ENCODE data around the gene E2F4.

The E2F4 gene

GRCh38 chr16:67209565-67209964 lies 17.6 kb downstream of the E2F4 start:
- Histone ChIP-seq H3K36me3 (replicated peaks) (no peaks in the 10 kb centered on the region), H3K27me3 (replicated peaks) (no peaks in the 10 kb centered on the region), H3K4me3 (ENCODE audit: low read depth, low read length) (no peak overlapping the region), H3K27ac (no peak overlapping the region)
- no peak for TF ChIP-seq CTCF (IDR thresholded peaks at IDR 0.05; ENCODE audit: low read depth, low read length, missing control alignments)
- in situ Hi-C loops (cut with HindIII; ENCODE audit: low pct_ligation_motif_present, low sequenced_read_pairs): no loop called here
- DNase-seq: no peak

DNA sequence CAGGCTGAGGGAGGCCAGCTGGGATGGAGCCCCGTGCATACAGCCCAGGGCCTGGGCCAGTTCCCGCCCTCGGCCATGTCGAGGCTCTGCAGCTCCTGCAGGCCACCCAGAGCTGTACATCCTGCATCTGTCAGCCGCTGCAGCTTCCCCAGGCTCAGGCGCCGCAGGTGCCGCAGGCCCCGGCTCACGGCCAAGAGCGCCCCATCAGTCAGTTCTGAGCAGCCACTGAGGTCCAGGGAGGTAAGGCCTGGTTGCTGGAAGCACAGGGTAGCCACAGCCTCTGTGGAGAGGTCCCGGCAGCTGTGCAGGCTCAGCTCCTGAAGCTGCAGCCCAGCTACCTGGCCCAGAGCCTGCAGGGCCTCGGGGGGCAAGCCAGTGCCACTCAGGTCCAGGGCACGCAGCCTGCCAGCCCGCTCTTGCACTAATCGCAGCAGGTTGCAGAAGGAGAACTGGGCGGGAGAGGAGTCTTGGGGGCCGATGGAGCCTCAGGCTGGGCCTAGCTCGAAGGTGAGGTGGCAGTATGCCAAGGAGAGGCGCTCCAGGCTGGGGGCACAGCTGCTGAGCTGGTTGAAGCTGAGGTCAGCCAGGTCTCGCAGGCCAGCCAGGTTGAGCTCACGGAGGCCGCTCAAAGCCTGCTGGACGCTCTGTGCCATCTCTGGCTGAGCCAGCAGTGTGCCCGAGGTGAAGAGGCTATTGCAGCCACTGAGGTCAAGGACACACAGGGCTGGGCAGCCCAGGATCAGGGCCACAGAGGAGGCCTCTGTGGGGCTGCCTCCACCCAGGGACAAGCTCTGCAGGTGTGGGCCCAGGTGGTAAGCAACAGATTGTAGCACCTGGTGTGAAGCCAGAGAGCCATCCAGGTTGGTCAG lies 18.3 kb downstream of the E2F4 start:
- Histone ChIP-seq H3K36me3 (replicated peaks) (no peaks in the 10 kb centered on the region), H3K27me3 (replicated peaks) (no peaks in the 10 kb centered on the region), H3K4me3 (ENCODE audit: low read depth, low read length) (no peak overlapping the region), H3K27ac (no peak overlapping the region)
- TF ChIP-seq CTCF (IDR thresholded peaks at IDR 0.05; ENCODE audit: low read depth, low read length, missing control alignments): no peak
- in situ Hi-C loops (cut with HindIII; ENCODE audit: low pct_ligation_motif_present, low sequenced_read_pairs): no loop called here
- no peak for DNase-seq

DNA sequence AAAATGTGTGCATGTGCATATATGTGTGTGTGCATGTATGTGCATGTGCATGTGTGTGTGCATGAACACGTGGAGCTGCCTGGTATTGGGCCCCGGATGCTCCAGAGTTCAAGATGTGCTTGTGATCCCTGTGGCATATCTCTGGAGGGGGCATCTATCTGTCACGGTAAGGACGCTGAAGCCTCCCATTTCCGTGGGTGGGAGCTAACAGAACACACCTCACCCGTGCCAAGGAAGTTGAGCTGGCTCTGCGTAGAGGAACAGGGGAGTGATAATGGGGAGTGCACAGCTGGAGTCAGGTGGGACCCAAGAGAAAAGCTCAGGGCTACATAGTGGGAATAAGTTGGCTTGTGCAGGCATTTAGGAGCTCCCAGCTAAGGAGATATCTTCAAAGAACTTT lies 19.7 kb downstream of the E2F4 start:
- H3K27me3 ChIP-seq (replicated peaks): no peaks in the 10 kb centered on the region
- H3K27ac ChIP-seq: no peak overlapping the region
- TF ChIP-seq CTCF (IDR thresholded peaks at IDR 0.05; ENCODE audit: low read depth, low read length, missing control alignments): no peak
- no peak for DNase-seq
- no peaks in the 10 kb centered on the region for H3K36me3 ChIP-seq (replicated peaks)
- no peak overlapping the region for H3K4me3 ChIP-seq (ENCODE audit: low read depth, low read length)
- in situ Hi-C loops (cut with HindIII; ENCODE audit: low pct_ligation_motif_present, low sequenced_read_pairs): no loop called here

- Histone ChIP-seq H3K36me3 (replicated peaks) (no peaks in the 10 kb centered on the region), H3K27me3 (replicated peaks) (no peaks in the 10 kb centered on the region), H3K27ac (no peak overlapping the region), H3K4me3 (ENCODE audit: low read depth, low read length) (no peak overlapping the region)
- DNase-seq: no peak
- no peak for TF ChIP-seq CTCF (IDR thresholded peaks at IDR 0.05; ENCODE audit: low read depth, low read length, missing control alignments)
- in situ Hi-C loops (cut with HindIII; ENCODE audit: low pct_ligation_motif_present, low sequenced_read_pairs): no loop called here
Observed at GRCh38 chr16:67212766-67213165, 20.8 kb downstream of the E2F4 start.

GRCh38 chr16:67213197-67214019 lies 21.5 kb downstream of the E2F4 start:
- no peak overlapping the region for H3K4me3 ChIP-seq (ENCODE audit: low read depth, low read length)
- no peak for DNase-seq
- no peak for TF ChIP-seq CTCF (IDR thresholded peaks at IDR 0.05; ENCODE audit: low read depth, low read length, missing control alignments)
- no peak overlapping the region for H3K27ac ChIP-seq
- no peaks in the 10 kb centered on the region for H3K36me3 ChIP-seq (replicated peaks)
- no peaks in the 10 kb centered on the region for H3K27me3 ChIP-seq (replicated peaks)
- in situ Hi-C loops (cut with HindIII; ENCODE audit: low pct_ligation_motif_present, low sequenced_read_pairs): no loop called here
